22Rv1 (cell line): ENCODE measurements around the gene COL27A1.
A peak's percentile ranks its signal among the peaks of the same experiment; 100 is the strongest.

Experiments
- H3K27ac ChIP-seq: fragments of 450-650 bp; 2 replicates; pipeline ENCODE4 v1.5.1; 2017
- ZFX ChIP-seq: fragments of 450-650 bp; IDR thresholded peaks from 2 replicates; pipeline ENCODE4 v1.6.1; 2017; ENCODE audit warnings: antibody characterized with exemption, borderline replicate concordance
- TF ChIP-seq, protein P1 (sequence below): fragments of 450-650 bp; IDR thresholded peaks from 2 replicates; pipeline ENCODE4 v1.5.1; 2017; ENCODE audit warnings: mild to moderate bottlenecking

Gene COL27A1

DNA sequence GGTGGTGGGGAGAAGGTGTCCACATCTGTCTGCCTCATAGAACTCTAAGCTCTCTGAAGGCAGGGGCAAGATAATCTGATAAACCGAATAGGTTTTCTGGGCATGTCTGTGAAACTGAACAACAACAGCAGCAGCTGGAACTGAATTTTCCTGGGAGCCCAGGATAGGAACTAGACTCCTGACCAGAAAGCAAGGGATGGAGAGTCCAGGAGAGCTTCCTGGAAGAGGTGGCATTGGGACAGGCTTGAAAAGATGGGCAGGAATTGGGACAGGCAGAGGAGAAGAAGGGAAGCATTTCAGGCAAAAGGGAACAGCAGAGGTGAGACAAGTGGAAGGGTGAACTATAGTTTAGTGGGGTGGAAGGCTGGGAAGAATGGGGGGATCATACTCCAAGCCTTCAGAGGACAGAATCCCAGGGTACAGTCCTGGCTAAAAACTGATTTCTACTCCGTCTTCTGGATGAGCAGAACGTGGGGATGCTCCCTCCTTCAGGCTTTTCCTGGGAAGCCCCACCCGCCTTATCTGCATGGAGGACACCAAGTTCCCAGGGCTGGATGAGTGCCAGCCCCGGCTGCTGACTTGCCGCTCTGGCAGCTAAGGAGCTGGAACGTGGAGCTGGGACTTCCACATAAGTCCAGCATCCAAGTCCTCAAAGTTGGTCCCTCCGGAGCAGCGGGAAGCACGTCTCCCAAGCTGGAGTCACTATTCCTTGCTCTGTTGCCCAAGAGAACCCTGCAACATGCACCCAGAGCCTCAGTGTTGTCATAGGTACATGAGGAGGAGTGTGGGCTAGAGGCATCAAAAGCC lies 42.4 kb upstream of the COL27A1 start:
- TF ChIP-seq, protein P1, sequence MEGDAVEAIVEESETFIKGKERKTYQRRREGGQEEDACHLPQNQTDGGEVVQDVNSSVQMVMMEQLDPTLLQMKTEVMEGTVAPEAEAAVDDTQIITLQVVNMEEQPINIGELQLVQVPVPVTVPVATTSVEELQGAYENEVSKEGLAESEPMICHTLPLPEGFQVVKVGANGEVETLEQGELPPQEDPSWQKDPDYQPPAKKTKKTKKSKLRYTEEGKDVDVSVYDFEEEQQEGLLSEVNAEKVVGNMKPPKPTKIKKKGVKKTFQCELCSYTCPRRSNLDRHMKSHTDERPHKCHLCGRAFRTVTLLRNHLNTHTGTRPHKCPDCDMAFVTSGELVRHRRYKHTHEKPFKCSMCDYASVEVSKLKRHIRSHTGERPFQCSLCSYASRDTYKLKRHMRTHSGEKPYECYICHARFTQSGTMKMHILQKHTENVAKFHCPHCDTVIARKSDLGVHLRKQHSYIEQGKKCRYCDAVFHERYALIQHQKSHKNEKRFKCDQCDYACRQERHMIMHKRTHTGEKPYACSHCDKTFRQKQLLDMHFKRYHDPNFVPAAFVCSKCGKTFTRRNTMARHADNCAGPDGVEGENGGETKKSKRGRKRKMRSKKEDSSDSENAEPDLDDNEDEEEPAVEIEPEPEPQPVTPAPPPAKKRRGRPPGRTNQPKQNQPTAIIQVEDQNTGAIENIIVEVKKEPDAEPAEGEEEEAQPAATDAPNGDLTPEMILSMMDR, result no peak
- no peak for TF ChIP-seq ZFX
- peak overlapping the region; percentile 39 for H3K27ac ChIP-seq

DNA sequence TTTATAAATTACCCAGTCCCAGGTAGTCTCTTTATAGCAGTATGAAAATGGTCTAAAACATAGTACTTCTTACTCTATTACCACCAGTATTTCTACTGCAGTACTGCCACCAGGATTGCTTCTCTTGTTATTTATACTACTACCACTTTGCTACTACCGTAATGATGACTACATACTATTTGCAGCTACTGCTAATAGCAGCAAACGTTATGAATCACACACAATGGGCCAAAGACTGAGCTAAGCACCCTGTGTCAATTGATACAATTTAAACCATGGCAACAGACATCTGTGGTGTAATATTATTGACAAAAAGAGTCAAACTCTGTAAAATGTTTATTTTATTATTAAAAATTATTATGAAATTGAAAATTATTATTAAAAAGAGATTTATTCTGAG lies 41.0 kb upstream of the COL27A1 start:
- no peak overlapping the region for H3K27ac ChIP-seq
- TF ChIP-seq, protein P1, result no peak
- no peak for TF ChIP-seq ZFX

DNA sequence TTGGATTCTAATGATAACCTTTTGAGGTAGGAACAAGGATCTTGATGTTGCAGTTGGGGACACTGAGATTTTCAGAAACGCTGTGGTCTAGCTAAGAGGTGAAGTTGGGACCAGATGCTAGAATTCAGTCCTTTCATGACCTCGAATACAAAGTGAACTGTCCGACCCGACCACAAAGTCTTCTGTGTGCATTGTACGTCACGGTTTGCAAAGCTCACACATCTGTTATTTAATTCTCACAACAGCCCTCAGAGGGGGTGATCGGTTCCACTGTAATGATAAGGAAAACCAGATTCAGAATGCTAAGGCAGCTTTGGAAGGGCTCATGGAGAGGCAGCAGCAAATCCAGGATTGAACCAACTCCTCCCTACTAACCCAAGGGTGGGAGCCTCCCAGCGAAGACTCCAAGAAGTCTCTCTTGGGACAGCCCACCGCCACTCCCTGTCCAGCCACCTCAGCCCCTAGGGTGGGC lies 39.6 kb upstream of the COL27A1 start:
- TF ChIP-seq, protein P1, result no peak
- no peak for TF ChIP-seq ZFX
- H3K27ac ChIP-seq, result no peak overlapping the region

DNA sequence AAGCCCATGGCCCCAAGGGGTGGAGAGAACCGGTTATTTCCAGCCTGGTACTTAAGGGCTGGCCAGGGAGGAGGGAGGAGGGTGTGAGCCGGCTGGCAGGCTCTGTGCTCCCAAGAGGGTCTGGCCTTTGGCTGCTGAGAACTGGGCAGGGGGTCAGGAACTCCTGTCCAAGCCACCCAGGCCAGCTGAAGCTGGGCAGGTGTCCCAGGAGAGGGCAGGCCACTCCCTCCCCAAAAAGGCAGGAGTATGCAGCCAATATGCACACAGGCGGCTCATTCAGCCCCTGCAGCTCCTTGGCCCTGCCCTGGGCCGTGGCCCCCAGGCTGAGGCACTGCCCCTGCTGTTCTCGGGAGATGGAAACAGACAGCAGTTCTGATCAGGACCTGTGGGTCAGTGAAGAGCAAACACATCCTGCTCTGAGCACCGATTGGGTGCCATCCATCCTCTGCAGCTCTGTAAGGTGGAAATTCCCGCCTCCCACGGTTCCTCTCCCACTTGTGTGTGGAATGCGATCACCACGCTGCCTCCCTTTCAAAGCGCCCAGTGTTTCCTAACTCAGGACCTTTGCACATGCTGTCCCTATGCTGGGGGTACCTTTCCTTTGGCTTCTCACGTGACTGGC lies 39.1 kb upstream of the COL27A1 start:
- TF ChIP-seq ZFX, result no peak
- TF ChIP-seq, protein P1, result no peak
- H3K27ac ChIP-seq, result no peak overlapping the region

DNA sequence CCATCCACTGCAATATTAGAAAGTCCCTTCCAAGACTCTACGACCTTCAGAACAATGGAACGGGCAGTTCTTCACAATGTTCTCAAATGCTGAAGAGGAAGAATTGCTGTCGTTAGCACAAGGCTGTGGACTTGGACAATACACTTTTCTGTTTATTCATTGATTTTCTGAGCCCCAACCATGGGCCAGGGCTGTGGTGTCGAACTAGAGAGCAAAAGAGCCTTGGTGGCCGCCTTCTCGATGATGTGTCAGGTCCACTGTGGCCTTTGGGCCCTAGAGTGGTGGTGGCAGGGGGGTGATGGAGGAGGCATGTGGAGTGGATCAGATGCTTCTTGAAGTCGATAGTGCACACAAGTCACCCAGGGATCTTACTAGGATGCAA lies 37.7 kb upstream of the COL27A1 start:
- H3K27ac ChIP-seq, result peak overlapping the region; percentile 89
- no peak for TF ChIP-seq ZFX
- TF ChIP-seq, protein P1, result no peak

DNA sequence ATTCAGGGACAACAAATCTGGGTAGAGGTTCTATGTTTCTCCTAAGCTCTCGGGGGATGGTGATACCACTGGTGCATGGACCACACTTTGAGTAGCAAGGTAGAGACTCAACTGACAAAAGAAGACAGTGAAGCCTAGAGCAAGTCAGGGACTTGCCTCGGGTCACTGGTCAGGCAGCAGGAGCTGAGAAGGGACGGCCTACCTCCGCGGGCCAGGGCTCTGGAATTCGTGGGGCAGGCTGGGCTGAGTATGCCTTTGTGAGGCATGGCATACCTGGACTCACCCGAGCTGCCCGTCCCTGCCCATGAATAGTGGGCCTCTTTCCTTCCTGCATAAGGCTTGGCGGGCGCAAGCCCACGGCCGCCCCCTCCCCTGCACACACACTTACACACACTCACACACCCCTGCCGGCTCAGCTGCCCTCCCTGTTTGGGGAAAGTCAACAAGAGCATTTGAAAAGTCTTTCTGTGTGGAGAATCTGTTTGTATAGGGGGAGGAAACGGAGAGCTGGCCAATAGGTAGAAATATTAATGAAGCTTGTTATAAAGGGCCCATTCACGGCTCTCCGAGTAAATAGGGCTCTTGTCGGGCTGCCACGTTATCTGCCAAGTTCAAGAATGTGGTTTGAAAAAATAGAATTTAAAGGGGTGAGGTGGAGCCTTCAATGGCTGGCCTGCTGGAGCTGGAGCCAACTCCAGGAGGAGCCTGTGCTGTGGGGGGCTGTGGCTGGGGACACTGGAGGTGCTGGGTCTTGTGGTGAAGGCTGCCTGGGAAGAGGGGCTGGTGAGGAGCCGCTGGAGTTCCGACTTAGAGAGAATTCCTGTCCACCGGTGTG lies 37.1 kb upstream of the COL27A1 start:
- peak overlapping the region; percentile 89 for H3K27ac ChIP-seq
- TF ChIP-seq, protein P1, result no peak
- TF ChIP-seq ZFX, result no peak
